ENCODE results near the gene OR3A3.
"Not testable (repeated sequence)": the region's sequence is repeated elsewhere in the genome, so short reads cannot be mapped to it uniquely, and the experiment has no call there.

The OR3A3 gene

DNA sequence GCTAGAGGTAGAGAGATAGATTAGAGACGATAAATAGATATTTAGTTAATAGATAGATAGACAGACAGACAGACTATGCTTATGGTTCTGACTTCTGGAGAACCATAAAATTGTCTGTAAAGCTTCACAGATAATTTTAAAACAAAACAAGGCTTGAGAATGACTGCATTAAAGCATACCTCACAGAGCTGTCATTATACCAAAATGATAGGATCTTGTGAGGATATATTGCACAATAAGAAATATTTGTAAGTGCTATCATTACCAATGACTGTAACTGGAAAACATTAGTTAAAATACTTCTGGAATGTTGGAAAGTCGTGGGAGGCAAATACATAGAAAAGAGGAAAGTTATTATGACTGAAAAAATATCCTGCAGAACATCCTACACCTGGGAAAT lies 9.4 kb upstream of the OR3A3 start:
- Histone ChIP-seq H3K4me3 (no peak overlapping the region), H3K36me3 (ENCODE audit: insufficient read depth, low read length) (no peaks in the 10 kb centered on the region), H3K27ac (no peak overlapping the region), H3K9ac (ENCODE audit: insufficient read length) (no peak overlapping the region), H3K9me3 (ENCODE audit: low read depth, low read length) (no peaks in the 10 kb centered on the region)
- no peak for DNase-seq (ENCODE audit: low read depth, low spot score)
- TF ChIP-seq FOXP2 (optimal IDR thresholded peaks at IDR 0.05; ENCODE audit: control extremely low read depth, extremely low read length, insufficient read depth) (no peak), POLR2AphosphoS5 (IDR thresholded peaks at IDR 0.05; ENCODE audit: borderline replicate concordance, low read depth, low read length) (no peak), EZH2 (IDR thresholded peaks at IDR 0.05) (no peak)

DNA sequence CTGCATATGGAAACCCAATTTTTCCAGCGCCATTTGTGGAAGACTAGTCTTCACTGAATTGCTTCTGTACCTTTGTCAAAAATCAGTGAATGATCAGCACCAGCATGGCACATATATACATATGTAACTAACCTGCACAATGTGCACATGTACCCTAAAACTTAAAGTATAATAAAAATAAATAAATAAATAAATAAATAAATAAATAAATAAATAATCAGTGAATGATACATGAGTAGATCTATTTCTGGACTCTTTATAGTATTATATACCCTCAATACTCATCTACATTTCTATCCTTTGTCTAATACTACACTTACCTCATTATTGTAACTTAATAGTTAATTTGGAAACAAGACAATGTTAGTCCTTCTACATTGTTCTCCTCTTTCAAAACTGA lies 7.3 kb upstream of the OR3A3 start:
- not testable (repeated sequence) for H3K36me3 ChIP-seq (ENCODE audit: insufficient read depth, low read length); DNase-seq (ENCODE audit: low read depth, low spot score); H3K9me3 ChIP-seq (ENCODE audit: low read depth, low read length); H3K9ac ChIP-seq (ENCODE audit: insufficient read length); H3K27ac ChIP-seq; H3K4me3 ChIP-seq

DNA sequence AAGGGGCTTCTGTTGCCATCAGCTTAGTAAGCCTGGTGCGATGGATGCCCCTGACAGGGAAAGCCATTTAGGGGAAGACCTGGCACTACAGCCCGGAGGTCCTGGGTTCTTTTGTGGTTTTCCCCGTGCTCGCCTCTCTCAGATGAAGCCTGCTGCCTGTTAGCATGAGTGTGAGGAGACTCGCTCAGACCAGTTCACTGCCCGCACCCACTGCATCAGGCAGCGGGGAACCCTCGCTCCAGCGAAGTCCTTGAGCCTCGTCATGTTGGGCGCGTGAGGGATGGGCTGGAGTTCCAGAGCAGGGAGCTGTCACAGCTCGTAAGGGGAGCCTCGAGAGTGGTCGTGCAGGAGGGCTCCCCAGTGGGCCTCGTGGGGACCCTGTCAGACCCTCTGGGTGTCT lies 1.0 kb downstream of the OR3A3 start:
- not testable (repeated sequence) for H3K9me3 ChIP-seq (ENCODE audit: low read depth, low read length); DNase-seq (ENCODE audit: low read depth, low spot score); H3K9ac ChIP-seq (ENCODE audit: insufficient read length); H3K4me3 ChIP-seq; H3K36me3 ChIP-seq (ENCODE audit: insufficient read depth, low read length); H3K27ac ChIP-seq

DNA sequence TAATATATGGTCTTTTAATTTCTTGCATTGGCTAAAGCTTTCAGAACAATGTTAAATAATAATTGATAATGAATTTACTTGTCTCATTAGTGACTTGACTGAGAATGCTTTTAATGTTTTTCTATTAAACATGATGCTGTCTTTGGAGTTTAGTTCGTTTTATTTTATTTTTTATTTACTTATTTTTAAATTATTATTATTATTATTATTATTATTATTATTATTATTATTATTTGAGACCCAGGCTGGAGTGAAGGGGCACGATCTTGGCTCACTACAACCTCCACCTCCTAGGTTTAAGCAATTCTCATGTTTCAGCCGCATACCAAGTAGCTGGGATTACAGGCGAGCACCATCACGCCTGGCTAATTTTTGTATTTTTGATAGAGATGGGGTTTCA lies 4.4 kb downstream of the OR3A3 start:
- Histone ChIP-seq H3K9ac (ENCODE audit: insufficient read length) (no peak overlapping the region), H3K27ac (no peak overlapping the region), H3K36me3 (ENCODE audit: insufficient read depth, low read length) (no peaks in the 10 kb centered on the region), H3K4me3 (no peak overlapping the region), H3K9me3 (ENCODE audit: low read depth, low read length) (no peaks in the 10 kb centered on the region)
- TF ChIP-seq EZH2 (IDR thresholded peaks at IDR 0.05) (no peak), FOXP2 (optimal IDR thresholded peaks at IDR 0.05; ENCODE audit: control extremely low read depth, extremely low read length, insufficient read depth) (no peak)
- no peak for DNase-seq (ENCODE audit: low read depth, low spot score)

DNA sequence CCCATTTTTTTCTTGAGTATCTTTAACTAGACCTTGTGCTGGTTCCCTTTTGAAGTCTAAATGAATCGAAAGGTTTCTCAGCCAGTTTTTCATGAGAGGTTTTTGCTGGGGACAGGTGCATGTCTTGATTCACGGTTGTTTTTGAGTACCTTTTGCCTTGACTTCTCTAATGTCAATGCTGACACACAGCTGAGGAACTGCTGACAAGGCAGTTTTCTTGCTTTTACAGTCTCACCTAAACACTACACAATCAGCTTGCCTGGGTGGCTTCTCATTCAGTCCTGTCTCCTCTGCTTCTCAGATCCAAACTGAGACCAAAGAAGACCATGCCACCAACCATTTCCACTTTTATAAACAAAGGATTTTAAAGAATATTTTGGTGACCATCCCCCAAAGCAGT lies 7.1 kb downstream of the OR3A3 start:
- no peak overlapping the region for H3K27ac ChIP-seq
- TF ChIP-seq POLR2AphosphoS5 (IDR thresholded peaks at IDR 0.05; ENCODE audit: borderline replicate concordance, low read depth, low read length) = no peak
- TF ChIP-seq FOXP2 (optimal IDR thresholded peaks at IDR 0.05; ENCODE audit: control extremely low read depth, extremely low read length, insufficient read depth) = no peak
- no peak for TF ChIP-seq EZH2 (IDR thresholded peaks at IDR 0.05)
- H3K36me3 ChIP-seq (ENCODE audit: insufficient read depth, low read length) = no peaks in the 10 kb centered on the region
- no peak for DNase-seq (ENCODE audit: low read depth, low spot score)
- H3K4me3 ChIP-seq = no peak overlapping the region
- no peak overlapping the region for H3K9ac ChIP-seq (ENCODE audit: insufficient read length)
- no peaks in the 10 kb centered on the region for H3K9me3 ChIP-seq (ENCODE audit: low read depth, low read length)

DNA sequence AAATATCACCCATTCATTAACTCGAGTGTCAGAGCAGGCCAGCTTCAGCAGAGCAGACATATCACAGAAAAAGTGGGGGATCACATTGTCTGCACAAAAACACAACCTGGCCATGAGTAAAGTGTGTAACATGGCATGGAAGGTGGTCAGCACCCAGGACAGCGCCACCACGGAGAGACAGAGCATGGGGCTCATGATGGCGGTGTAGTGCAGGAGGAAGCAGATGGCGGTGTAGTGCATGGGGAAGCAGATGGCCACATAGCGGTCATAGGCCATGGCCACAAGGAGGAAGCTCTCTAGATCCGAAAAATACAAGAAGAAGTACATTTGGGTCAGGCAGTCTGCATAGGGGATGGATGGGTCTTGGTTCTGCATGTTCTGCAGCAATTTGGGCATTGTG lies 22.0 kb downstream of the OR3A3 start:
- not testable (repeated sequence) for H3K4me3 ChIP-seq; DNase-seq (ENCODE audit: low read depth, low spot score); H3K36me3 ChIP-seq (ENCODE audit: insufficient read depth, low read length); H3K9ac ChIP-seq (ENCODE audit: insufficient read length); H3K9me3 ChIP-seq (ENCODE audit: low read depth, low read length); H3K27ac ChIP-seq

DNA sequence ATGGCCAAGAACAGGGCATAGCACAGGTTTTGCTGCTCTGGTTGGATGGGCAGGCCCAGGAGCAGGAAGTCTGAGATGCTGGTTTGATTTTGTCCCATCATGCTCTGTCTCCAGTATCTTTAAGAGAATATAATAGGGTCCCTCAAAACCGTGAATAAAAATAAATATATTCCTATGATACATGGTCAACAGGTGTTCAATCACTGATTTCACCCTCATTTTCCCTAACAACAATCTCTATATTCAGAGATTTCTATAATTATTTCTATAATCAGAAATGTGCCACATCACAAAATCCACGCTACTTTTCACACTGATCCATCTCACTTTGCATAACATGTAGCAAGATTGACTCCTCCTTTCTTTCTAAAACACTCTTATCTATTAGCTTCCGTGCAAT lies 22.6 kb downstream of the OR3A3 start, which contains the start of gene OR1E2:
Gene OR1E2, minus strand, starts transcription at position 101 of the 400 bp plus-strand sequence. Its CDS starts 0 bp downstream, at position 101.
- Histone ChIP-seq H3K36me3 (ENCODE audit: insufficient read depth, low read length) (no peaks in the 10 kb centered on the region), H3K9me3 (ENCODE audit: low read depth, low read length) (no peaks in the 10 kb centered on the region), H3K9ac (ENCODE audit: insufficient read length) (no peak within 1 kb of the TSS), H3K4me3 (no peak within 1 kb of the TSS), H3K27ac (no peak within 1 kb of the TSS)
- no peak for DNase-seq (ENCODE audit: low read depth, low spot score)
- no peak for TF ChIP-seq FOXP2 (optimal IDR thresholded peaks at IDR 0.05; ENCODE audit: control extremely low read depth, extremely low read length, insufficient read depth)
- no peak for TF ChIP-seq POLR2AphosphoS5 (IDR thresholded peaks at IDR 0.05; ENCODE audit: borderline replicate concordance, low read depth, low read length)
- no peak for TF ChIP-seq EZH2 (IDR thresholded peaks at IDR 0.05)

DNA sequence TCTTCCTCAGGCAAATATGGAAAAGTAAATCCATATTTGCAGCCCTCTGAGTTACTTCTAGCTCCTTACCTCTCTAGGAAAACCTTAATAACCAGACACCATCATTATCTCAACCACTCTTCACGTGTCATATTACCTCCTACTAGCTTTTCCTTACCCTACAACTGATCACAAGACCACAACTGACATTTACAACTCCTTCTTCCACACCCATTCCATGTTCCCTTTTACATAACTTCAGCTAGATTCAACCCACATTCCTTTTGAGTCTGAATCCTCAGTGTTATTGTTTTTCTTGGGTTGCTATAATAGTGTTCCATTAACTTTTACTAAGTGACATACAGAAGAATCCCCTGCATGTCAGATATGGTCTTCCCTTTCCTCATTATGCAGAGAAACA lies 27.2 kb downstream of the OR3A3 start:
- H3K9me3 ChIP-seq (ENCODE audit: low read depth, low read length) = no peaks in the 10 kb centered on the region
- no peak for DNase-seq (ENCODE audit: low read depth, low spot score)
- H3K27ac ChIP-seq = no peak overlapping the region
- H3K36me3 ChIP-seq (ENCODE audit: insufficient read depth, low read length) = no peaks in the 10 kb centered on the region
- no peak for TF ChIP-seq EZH2 (IDR thresholded peaks at IDR 0.05)
- TF ChIP-seq POLR2AphosphoS5 (IDR thresholded peaks at IDR 0.05; ENCODE audit: borderline replicate concordance, low read depth, low read length) = no peak
- TF ChIP-seq FOXP2 (optimal IDR thresholded peaks at IDR 0.05; ENCODE audit: control extremely low read depth, extremely low read length, insufficient read depth) = no peak
- no peak overlapping the region for H3K9ac ChIP-seq (ENCODE audit: insufficient read length)
- no peak overlapping the region for H3K4me3 ChIP-seq

DNA sequence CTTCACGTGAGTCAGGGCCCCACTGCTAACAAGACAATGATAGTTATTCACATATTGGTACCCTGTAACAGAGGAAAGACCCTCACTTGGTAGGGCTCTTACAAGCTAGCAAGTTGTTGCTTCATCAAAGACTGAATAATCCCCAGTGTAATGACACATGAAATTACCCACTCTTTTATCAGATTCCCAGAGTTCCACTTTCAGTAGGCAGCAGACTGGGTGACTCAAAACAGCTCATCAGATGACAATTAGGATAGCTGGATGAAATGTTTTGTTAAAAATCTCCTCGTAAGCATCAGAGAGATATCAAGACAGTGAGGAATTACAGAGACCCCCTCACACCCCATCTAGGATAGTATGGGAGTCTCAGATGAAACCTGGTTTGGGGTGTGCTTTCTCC lies 29.3 kb downstream of the OR3A3 start:
- no peak for DNase-seq (ENCODE audit: low read depth, low spot score)
- Histone ChIP-seq H3K9me3 (ENCODE audit: low read depth, low read length) (no peaks in the 10 kb centered on the region), H3K4me3 (no peak overlapping the region), H3K27ac (no peak overlapping the region), H3K9ac (ENCODE audit: insufficient read length) (no peak overlapping the region), H3K36me3 (ENCODE audit: insufficient read depth, low read length) (no peaks in the 10 kb centered on the region)
- TF ChIP-seq FOXP2 (optimal IDR thresholded peaks at IDR 0.05; ENCODE audit: control extremely low read depth, extremely low read length, insufficient read depth) = no peak
- TF ChIP-seq POLR2AphosphoS5 (IDR thresholded peaks at IDR 0.05; ENCODE audit: borderline replicate concordance, low read depth, low read length) = no peak
- TF ChIP-seq EZH2 (IDR thresholded peaks at IDR 0.05) = no peak

DNA sequence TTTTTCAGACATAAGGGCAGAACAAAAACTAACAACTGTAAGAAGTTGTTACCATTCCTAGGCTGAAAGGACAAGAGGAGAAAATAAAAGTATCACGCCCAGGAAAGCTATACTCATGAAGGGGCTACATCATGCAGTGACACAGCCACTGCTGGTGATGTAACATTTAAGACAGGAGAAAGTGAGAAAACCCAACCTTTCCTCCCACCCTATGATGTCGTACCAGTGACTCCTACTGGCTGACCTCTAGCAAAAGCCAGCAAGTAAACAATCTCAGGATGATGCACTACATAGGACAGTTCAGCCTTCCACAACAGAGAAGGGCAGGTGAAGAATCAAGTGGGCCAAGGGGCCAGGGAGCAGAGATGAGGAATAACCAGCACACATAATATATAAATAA lies 36.5 kb downstream of the OR3A3 start:
- Histone ChIP-seq H3K9ac (ENCODE audit: insufficient read length) (no peak overlapping the region), H3K27ac (no peak overlapping the region), H3K36me3 (ENCODE audit: insufficient read depth, low read length) (no peaks in the 10 kb centered on the region), H3K9me3 (ENCODE audit: low read depth, low read length) (no peaks in the 10 kb centered on the region), H3K4me3 (no peak overlapping the region)
- TF ChIP-seq FOXP2 (optimal IDR thresholded peaks at IDR 0.05; ENCODE audit: control extremely low read depth, extremely low read length, insufficient read depth) = no peak
- no peak for TF ChIP-seq POLR2AphosphoS5 (IDR thresholded peaks at IDR 0.05; ENCODE audit: borderline replicate concordance, low read depth, low read length)
- no peak for DNase-seq (ENCODE audit: low read depth, low spot score)

Measured in SK-N-MC (cell line).